Transverse colon (tissue), 4 donors: ENCODE data around the gene RNF38. TPM values are rescaled to one million over a fixed set of nuclear protein-coding genes. Genes with fewer than 3 reads are reported as not detected.

Experiments used
- DNase-seq: peaks from one replicate; pipeline ENCODE4 v3.0.0-alpha.2; 2019
- H3K27ac ChIP-seq, 4 donors: fragments of 200-600 bp; sonication (generic); 2 replicates each; pipeline ENCODE4 v1.5.1; 2016 to 2018; ENCODE audit warnings: inconsistent platforms in 4 of 4
- H3K27me3 ChIP-seq: fragments of 200-600 bp; sonication (generic); 2 replicates; pipeline ENCODE4 v1.5.1; 2017; ENCODE audit warnings: inconsistent platforms
- H3K36me3 ChIP-seq, 4 donors: fragments of 200-600 bp; sonication (generic); 2 replicates each; pipeline ENCODE4 v1.5.1; 2017 to 2019; ENCODE audit warnings: inconsistent platforms in 4 of 4
- H3K4me1 ChIP-seq, 4 donors: fragments of 200-600 bp; sonication (generic); 2 replicates each; pipeline ENCODE4 v1.5.1; 2017 to 2020; ENCODE audit warnings: inconsistent platforms in 4 of 4
- H3K4me3 ChIP-seq, 4 donors: fragments of 200-600 bp; sonication (generic); 1 replicate in 1 of 4; 2 replicates in 3 of 4; pipeline versions ENCODE4 v1.5.1 to v1.6.1; 2017 to 2019; ENCODE audit warnings: inconsistent platforms in 4 of 4
- H3K9me3 ChIP-seq, 2 donors: fragments of 200-600 bp; sonication (generic); 2 replicates each; pipeline ENCODE4 v1.5.1; 2017 to 2019; ENCODE audit warnings: inconsistent platforms in 2 of 2
- CTCF ChIP-seq, 5 experiments: fragments of 200-600 bp in 3 of 5; fragments of 450-650 bp in 2 of 5; sonication (generic) in 3 of 5; IDR thresholded peaks; 1 replicate in 2 of 5; 2 replicates in 3 of 5; pipeline ENCODE4 v1.5.1; 2016 to 2017; ENCODE audit warnings: antibody characterized with exemption in 5 of 5, inconsistent platforms in 3 of 5, mild to moderate bottlenecking in 2 of 5, moderate library complexity in 1 of 5
- EP300 ChIP-seq: sonication (generic); formaldehyde crosslinking; IDR thresholded peaks from one replicate; pipeline ENCODE4 v1.6.1; 2017; ENCODE audit warnings: antibody characterized with exemption, low read depth
- POLR2A ChIP-seq: fragments of 450-650 bp; IDR thresholded peaks from one replicate; pipeline ENCODE4 v1.6.1; 2016; ENCODE audit warnings: antibody characterized with exemption, mild to moderate bottlenecking, moderate library complexity
- POLR2AphosphoS5 ChIP-seq, 3 donors: sonication (generic); formaldehyde crosslinking; IDR thresholded peaks; one replicate each; pipeline ENCODE4 v1.6.1; 2016; ENCODE audit warnings: antibody characterized with exemption in 3 of 3
- WGBS, 2 donors: methylation state at CpG; one replicate each; pipeline ENCODE4 v1.1.5; 2018; ENCODE audit warnings: low coverage in 1 of 2; 5-methylcytosine and 5-hydroxymethylcytosine counted together
- in situ Hi-C, 4 donors: fragments of 200-750 bp; cut with MboI; loops; one replicate each; pipeline versions ENCODE4 v1.15.0 to v1.15.1; 2017; ENCODE audit warnings: low sequenced_read_pairs in 3 of 4, low pct_ligation_motif_present in 1 of 4, low pct_unique_long_range_greater_than_20kb in 1 of 4
- intact Hi-C: fragments of 100-400 bp; cut with DNase I; formaldehyde crosslinking; loops from one replicate; pipeline ENCODE4 v1.15.1; 2023; ENCODE audit warnings: low total_unique reads
- total RNA-seq, 4 donors: library from RNA; depleted of rRNA; stranded (reverse); fragments of >200 nt; gene quantifications; one replicate each; pipeline ENCODE4 v1.1.0, GENCODE V29; 2016

Gene RNF38
- total RNA-seq, 4 donors from 2014 or later, result 13.8 to 86.8 (median 25.1) TPM

- DNase-seq, result no peak
- peaks cover 0 to 28% (median 13%) of the 10 kb centered on the region in 4 donors for H3K36me3 ChIP-seq
- no peaks in the 10 kb centered on the region for H3K27me3 ChIP-seq
- TF ChIP-seq CTCF (IDR thresholded peaks at IDR 0.05) (no peak), POLR2A (no peak), POLR2AphosphoS5 (IDR thresholded peaks at IDR 0.05) (no peak), EP300 (no peak)
- in situ Hi-C loops, result loop anchor here in 2 of 4 donors (25.0 kb wide), 2 partner anchors 125 to 375 kb away; partner anchors contain the start of gene OR2S2 (in 1 of the 2)
- 38 to 90% methylated on average over 1 to 2 of the region's 2 CpGs for WGBS, 2 donors
- no peak overlapping the region for H3K27ac ChIP-seq
- no peaks in the 10 kb centered on the region for H3K4me1 ChIP-seq
- H3K4me3 ChIP-seq, result no peak overlapping the region
- no peaks in the 10 kb centered on the region for H3K9me3 ChIP-seq
- intact Hi-C loops, result loop anchor here (10.0 kb wide), 1 partner anchor 82 kb away; the partner anchor contains the start of gene GNE
Measured at GRCh38 chr9:36337002-36337401, 63.1 kb downstream of the RNF38 start.

GRCh38 chr9:36336131-36336907, 63.8 kb downstream of the RNF38 start:
- H3K4me3 ChIP-seq, result no peak overlapping the region
- no peak overlapping the region for H3K27ac ChIP-seq
- no peaks in the 10 kb centered on the region for H3K9me3 ChIP-seq
- H3K36me3 ChIP-seq, result peaks cover 0 to 28% (median 9%) of the 10 kb centered on the region in 4 donors
- intact Hi-C loops, result loop anchor here (10.0 kb wide), 1 partner anchor 82 kb away; the partner anchor contains the start of gene GNE
- no peak for DNase-seq
- in situ Hi-C loops, result loop anchor here in 2 of 4 donors (25.0 kb wide), 2 partner anchors 124 to 374 kb away; partner anchors contain the start of gene OR2S2 (in 1 of the 2)
- TF ChIP-seq CTCF (IDR thresholded peaks at IDR 0.05), result no peak
- TF ChIP-seq EP300, result no peak
- TF ChIP-seq POLR2AphosphoS5 (IDR thresholded peaks at IDR 0.05), result no peak
- no peaks in the 10 kb centered on the region for H3K4me1 ChIP-seq
- no peaks in the 10 kb centered on the region for H3K27me3 ChIP-seq
- WGBS, 2 donors, result 78 to 84% methylated on average over 3 of the region's 3 CpGs

GRCh38 chr9:36332006-36332405, 68.1 kb downstream of the RNF38 start:
- intact Hi-C loops, result loop anchor here (10.0 kb wide), 1 partner anchor 77 kb away; the partner anchor contains the start of gene GNE
- no peak for DNase-seq
- H3K36me3 ChIP-seq, result peaks cover 0 to 3% (median 0%) of the 10 kb centered on the region in 4 donors
- in situ Hi-C loops, result loop anchor here in 2 of 4 donors (25.0 kb wide), 2 partner anchors 120 to 370 kb away; partner anchors contain the start of gene OR2S2 (in 1 of the 2)
- peaks cover 0 to 12% (median 6%) of the 10 kb centered on the region in 4 donors for H3K4me1 ChIP-seq
- H3K4me3 ChIP-seq, result no peak overlapping the region
- no peak for TF ChIP-seq EP300
- TF ChIP-seq CTCF (IDR thresholded peaks at IDR 0.05), result no peak
- TF ChIP-seq POLR2A, result no peak
- TF ChIP-seq POLR2AphosphoS5 (IDR thresholded peaks at IDR 0.05), result no peak
- no peaks in the 10 kb centered on the region for H3K27me3 ChIP-seq
- no peaks in the 10 kb centered on the region for H3K9me3 ChIP-seq
- no peak overlapping the region for H3K27ac ChIP-seq
- 71 to 75% methylated on average over 2 of the region's 2 CpGs for WGBS, 2 donors

GRCh38 chr9:36328798-36329411, 71.2 kb downstream of the RNF38 start:
- intact Hi-C loops (no loop called here), in situ Hi-C loops (loop anchor here in 3 of 4 donors (5.0 to 25.0 kb wide), 4 partner anchors 77 to 367 kb away; partner anchors contain the start of gene OR2S2 (in 1 of the 3))
- Histone ChIP-seq H3K27me3 (no peaks in the 10 kb centered on the region), H3K4me1 (peaks cover 0 to 12% (median 6%) of the 10 kb centered on the region in 4 donors), H3K4me3 (no peak overlapping the region), H3K27ac (peak overlapping the region in 1 of 4 donors; percentile 50), H3K9me3 (no peaks in the 10 kb centered on the region), H3K36me3 (no peaks in the 10 kb centered on the region)
- 4 to 33% methylated on average over 4 to 9 of the region's 9 CpGs for WGBS, 2 donors
- TF ChIP-seq POLR2AphosphoS5 (IDR thresholded peaks at IDR 0.05) (peak in 1 of 3 donors; percentile 23), POLR2A (no peak), CTCF (IDR thresholded peaks at IDR 0.05) (peak; percentile 78 to 95 (median 82)), EP300 (no peak)
- peak; percentile 34 for DNase-seq
